ENCODE data around the gene PCLO. TPM values are rescaled to one million over a fixed set of nuclear protein-coding genes. Genes with fewer than 3 reads are reported as not detected.

PCLO gene
- total RNA-seq, 4 donors from 2014 or later = 1.4 to 5.8 (median 4.2) TPM

GRCh38 chr7:83130623-83131545 lies 31.8 kb downstream of the PCLO start:
- WGBS, 2 donors = 35 to 40% methylated on average over 5 of the region's 5 CpGs

GRCh38 chr7:83130191-83130590 lies 32.5 kb downstream of the PCLO start:
- no peak overlapping the region for H3K4me3 ChIP-seq (ENCODE audit: low read depth, poor library complexity, severe bottlenecking)
- 87 to 94% methylated on average over 5 of the region's 5 CpGs for WGBS, 2 donors
- no peak for DNase-seq (ENCODE audit: low spot score in 2 of 2)
- intact Hi-C loops (cut with DNase I; ENCODE audit: low total_unique reads) = no loop called here
- TF ChIP-seq CTCF (IDR thresholded peaks at IDR 0.05) = no peak
- TF ChIP-seq POLR2A (IDR thresholded peaks at IDR 0.05) = no peak

More at GRCh38 chr7:83130623-83131545, 31.8 kb downstream of the PCLO start:
- no peak for DNase-seq (ENCODE audit: low spot score in 2 of 2)
- TF ChIP-seq CTCF (IDR thresholded peaks at IDR 0.05) (no peak), POLR2A (IDR thresholded peaks at IDR 0.05) (no peak)
- no peak overlapping the region for H3K4me3 ChIP-seq (ENCODE audit: low read depth, poor library complexity, severe bottlenecking)
- intact Hi-C loops (cut with DNase I; ENCODE audit: low total_unique reads) = no loop called here

- H3K4me3 ChIP-seq (ENCODE audit: low read depth, poor library complexity, severe bottlenecking) = no peak overlapping the region
- no peak for DNase-seq (ENCODE audit: low spot score in 2 of 2)
- WGBS, 2 donors = 55 to 59% methylated on average over 2 of the region's 2 CpGs
- no peak for TF ChIP-seq CTCF (IDR thresholded peaks at IDR 0.05)
- intact Hi-C loops (cut with DNase I; ENCODE audit: low total_unique reads) = no loop called here
Observed at GRCh38 chr7:83119494-83119893, 43.2 kb downstream of the PCLO start.

GRCh38 chr7:83119026-83119382 lies 43.7 kb downstream of the PCLO start:
- 0 to 13% methylated on average over 1 of the region's 1 CpG for WGBS, 2 donors
- intact Hi-C loops (cut with DNase I; ENCODE audit: low total_unique reads) = no loop called here
- DNase-seq (ENCODE audit: low spot score in 2 of 2) = no peak
- no peak overlapping the region for H3K4me3 ChIP-seq (ENCODE audit: low read depth, poor library complexity, severe bottlenecking)
- TF ChIP-seq CTCF (IDR thresholded peaks at IDR 0.05) (no peak), POLR2A (IDR thresholded peaks at IDR 0.05) (no peak)

- no peak for DNase-seq (ENCODE audit: low spot score in 2 of 2)
- H3K4me3 ChIP-seq (ENCODE audit: low read depth, poor library complexity, severe bottlenecking) = no peak overlapping the region
- no peak for TF ChIP-seq POLR2A (IDR thresholded peaks at IDR 0.05)
- no peak for TF ChIP-seq CTCF (IDR thresholded peaks at IDR 0.05)
- intact Hi-C loops (cut with DNase I; ENCODE audit: low total_unique reads) = no loop called here
- WGBS, 2 donors = 74 to 80% methylated on average over 3 of the region's 3 CpGs
Observed at GRCh38 chr7:83118347-83119025, 44.2 kb downstream of the PCLO start.
